Measurements from ENCODE around the gene KIAA1328. TPM values are rescaled to one million over a fixed set of nuclear protein-coding genes. Genes with fewer than 3 reads are reported as not detected.
"Not testable (repeated sequence)": the region's sequence is repeated elsewhere in the genome, so short reads cannot be mapped to it uniquely, and the experiment has no call there.

Gene KIAA1328
- total RNA-seq, 1 donor from 2014 or later = 1.9 TPM

DNA sequence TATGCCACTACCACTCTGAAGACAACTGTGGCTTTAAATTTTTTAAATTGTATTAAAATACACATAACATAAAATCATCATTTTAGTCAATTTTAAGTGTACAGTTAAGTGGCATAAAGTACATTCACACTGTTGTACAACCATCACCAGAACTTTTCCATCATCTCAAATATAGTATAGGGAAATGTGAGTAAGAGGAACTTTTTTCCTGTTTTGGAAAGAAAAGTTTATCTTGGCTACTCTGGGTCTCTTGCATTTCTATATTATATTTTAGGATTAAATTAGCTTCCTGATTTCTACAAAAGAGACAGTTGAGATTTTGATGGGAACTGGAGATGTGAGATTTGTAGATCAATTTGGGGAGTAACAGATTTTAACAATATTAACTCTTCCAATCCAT, 3.4 kb upstream of the KIAA1328 start:
- no peak for ATAC-seq

DNA sequence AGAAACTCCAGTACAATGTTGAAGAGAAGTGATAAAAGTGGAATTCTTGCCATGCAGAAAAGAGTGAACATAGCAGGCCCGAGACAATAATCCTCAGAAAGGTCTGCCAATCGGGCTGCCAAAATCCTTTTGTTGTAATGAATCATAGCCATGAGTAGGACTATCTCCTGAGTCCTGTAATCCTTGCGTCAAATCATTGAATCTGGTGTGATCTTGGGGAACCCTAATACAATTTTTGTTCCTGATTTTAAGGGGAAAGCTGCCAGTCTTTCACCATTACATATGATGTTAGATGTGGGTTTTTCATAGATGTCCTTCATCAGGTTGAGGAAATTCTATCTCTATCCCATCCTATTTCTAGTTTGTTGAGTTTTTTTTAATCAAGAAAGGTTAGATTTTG, 2.4 kb upstream of the KIAA1328 start:
- DNase-seq (ENCODE audit: low spot score) (no peak), ATAC-seq (no peak)

More for the DNA sequence above, 3.4 kb upstream of the KIAA1328 start:
- no peak for DNase-seq (ENCODE audit: low spot score)

DNA sequence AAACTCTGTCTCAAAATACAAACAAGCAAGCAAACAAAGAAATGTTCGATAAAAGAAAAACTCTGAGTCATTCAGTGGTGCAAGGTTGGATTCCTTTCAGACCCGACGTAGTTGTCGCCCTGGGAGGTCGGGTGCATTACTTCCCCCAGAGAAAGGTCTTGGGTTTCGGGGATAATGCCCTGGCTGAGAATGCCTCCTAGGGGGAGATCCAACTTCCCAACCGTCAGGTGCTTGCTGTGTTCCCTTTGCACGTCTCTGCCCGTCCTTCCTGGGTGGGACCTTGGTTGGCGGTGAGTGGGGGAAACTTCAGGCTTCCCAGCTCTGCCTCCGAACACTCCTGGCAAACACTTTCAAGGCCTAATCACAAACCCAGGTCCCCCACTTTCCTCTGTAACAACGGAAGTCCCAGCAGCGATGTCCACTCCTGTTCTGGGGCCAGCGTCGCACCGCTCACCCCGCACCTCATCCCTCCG, 734 bp upstream of the KIAA1328 start:
- ATAC-seq = peak; percentile 42

DNA sequence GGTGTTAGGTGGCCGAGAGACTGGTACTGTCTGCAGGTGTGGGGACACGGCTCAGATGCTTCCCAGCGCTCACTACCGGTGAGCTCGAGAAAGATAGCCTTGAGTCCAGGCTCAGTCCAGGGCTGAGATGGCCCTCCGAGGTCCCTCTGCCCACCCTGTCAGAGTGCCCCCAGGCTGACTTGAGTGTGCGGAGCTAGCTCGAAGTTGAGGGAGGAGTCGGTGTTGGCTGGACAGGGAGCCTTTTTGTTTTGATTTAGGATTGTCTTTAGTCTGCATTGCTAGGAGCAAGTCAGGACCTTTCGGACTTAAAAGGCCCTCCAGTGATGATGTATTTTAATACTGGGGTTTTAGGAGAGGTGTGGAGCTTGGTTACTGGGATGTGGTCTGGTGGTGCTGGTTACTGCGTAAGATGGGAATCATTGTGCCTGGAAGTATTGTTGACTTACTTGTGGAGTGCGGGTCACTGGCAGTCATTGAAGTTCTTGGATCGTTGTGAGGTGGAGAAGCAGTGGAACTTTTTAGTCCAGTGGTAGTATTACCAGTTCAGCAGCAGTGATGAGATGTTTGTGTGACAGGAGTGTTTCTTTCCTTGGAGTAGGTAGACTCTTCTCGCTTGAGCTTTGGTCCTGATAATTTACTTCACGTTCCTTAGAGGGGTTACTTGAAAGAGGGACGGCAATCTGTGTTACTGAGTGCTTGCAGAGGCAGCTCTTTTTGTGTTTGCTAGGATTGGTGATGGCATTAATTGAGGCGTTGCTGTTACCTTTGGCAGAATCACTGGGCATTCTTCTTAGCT, 633 bp downstream of the KIAA1328 start:
- DNase-seq (ENCODE audit: low spot score) = no peak
- ATAC-seq = no peak

More for the DNA sequence above, 734 bp upstream of the KIAA1328 start:
- peak; percentile 45 for DNase-seq (ENCODE audit: low spot score)

DNA sequence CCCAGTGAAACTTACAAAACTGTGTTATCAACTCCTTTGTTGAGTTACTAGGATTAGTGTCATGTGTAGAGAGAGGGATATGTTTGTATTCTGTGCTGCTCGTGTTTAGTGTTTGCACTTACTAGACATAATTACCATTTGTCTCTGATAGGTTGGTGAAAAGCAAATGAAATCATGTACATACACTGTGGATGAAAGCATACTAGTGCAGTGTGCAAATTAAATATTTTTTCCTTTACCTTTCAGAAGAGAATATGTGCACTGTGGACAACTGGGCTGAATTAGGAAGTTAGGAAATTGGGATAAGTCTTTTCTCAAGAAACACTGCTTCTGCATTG, 1.2 kb downstream of the KIAA1328 start:
- DNase-seq (ENCODE audit: low spot score) (no peak), ATAC-seq (no peak)

DNA sequence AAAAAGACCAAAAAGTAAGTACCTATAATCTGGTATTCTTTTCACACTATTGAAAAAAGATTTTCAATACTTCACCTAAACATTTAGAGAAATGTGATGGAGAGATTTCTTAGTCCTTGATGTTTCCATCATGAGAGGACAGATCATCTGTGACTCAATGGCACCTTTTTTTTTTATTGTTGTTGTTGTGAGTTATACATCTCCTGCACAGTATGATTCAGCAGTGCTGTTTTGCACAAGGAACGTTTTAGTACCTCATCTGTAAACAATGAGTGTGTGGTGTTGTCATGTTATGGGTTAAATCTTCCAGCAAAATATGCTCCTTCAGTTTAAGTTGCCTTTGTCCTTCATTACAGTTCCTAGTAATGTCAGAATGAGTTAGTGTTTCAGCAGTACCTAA, 2.2 kb downstream of the KIAA1328 start:
- DNase-seq (ENCODE audit: low spot score) (no peak), ATAC-seq (no peak)

DNA sequence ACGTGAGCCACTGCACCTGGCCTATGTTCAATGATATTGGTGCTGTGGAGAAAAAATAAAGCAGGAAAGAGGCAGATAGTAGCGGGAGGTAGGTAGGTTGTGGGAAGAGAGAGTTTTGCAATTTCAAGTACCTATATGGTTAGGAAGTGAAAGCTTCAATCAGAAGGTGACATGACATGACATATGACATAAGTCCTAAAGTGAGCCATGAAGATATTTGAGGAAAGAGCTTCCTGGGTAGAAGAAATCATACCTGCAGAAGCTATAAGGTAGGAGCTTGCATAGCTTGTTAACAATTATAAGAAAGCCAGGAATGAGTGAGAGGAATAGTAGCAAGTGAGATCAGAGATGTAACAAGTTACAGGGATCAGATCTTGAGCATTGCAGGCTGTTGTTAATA, 4.2 kb downstream of the KIAA1328 start:
- ATAC-seq (no peak), DNase-seq (ENCODE audit: low spot score) (no peak)

DNA sequence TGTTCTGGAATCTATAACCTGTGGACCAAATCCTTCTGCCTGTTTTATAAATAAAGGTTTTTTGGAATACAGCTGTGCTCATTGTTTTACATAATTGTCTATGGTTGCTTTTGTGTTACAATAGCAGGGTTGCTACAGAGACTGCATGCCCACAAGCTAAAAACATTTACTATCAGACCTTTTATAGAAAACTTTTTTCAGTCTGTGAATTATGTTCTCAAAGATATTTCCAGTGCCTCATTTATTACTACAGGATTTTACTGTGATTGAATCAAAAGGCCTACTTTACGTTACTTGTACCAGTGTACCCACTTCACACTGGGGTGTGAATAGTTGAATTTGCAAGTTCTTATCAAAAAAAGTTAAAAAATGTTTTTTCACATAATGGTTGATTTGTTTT, 7.0 kb downstream of the KIAA1328 start:
- no peak for DNase-seq (ENCODE audit: low spot score)
- no peak for ATAC-seq

DNA sequence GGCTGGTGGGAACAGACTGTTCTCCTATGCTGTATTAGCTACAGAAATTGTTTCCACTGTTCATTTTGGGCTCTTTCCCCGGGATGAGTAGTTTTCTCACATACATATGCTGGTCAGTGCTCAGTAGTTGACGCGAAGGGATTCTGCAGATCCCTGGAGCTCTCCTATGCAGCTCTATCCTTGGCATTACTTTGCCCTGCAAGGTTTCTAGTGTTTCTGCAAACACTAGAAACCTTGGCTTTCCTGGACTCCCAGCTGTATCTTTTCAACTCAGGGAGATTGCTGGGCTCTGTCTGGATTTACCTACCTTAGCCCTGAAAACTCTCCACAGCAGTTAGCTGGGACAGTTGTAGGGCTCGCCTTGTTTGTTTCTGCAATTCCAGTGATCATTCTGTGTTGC, 10.9 kb downstream of the KIAA1328 start:
- ATAC-seq (no peak), DNase-seq (ENCODE audit: low spot score) (no peak)

DNA sequence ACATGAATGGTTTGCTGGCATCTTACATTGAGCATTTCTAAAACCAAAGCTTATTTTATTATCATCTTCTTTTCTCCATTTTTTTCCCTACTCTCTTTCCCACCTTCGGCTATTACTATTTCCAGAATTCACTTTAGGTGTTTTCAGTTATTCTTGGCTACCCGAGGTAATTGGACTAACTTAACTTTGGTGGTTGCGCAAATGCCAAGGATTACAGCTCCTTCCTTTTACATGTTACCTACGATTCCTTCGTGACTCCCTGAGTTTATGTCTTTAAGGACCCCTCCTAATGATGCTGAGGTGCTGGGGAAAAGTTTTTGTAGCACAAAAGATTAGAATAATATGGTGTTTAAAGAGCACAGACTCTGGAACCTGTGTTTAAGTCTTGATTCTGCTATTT, 14.3 kb downstream of the KIAA1328 start:
- ATAC-seq (no peak), DNase-seq (ENCODE audit: low spot score) (no peak)

DNA sequence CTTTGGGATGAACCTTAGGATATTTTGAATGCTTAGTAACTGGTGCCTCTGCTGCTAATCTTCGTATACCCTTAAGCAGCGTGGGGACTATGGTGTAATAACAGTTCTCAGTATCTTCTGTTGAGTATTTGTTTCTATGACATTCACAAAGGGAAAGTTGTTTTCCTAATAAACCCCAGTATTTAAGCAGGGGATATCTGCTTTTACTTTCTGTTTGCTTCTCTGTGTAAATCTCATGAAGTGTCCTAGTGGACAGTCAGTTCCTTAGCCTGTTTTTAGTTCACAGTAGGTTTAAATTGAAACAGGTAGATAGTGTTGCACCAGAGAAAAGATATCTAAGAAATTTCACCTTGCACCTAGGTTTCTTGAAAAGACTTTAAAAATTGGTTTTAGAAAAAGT, 14.9 kb downstream of the KIAA1328 start:
- ATAC-seq = peak; percentile 52
- no peak for DNase-seq (ENCODE audit: low spot score)

DNA sequence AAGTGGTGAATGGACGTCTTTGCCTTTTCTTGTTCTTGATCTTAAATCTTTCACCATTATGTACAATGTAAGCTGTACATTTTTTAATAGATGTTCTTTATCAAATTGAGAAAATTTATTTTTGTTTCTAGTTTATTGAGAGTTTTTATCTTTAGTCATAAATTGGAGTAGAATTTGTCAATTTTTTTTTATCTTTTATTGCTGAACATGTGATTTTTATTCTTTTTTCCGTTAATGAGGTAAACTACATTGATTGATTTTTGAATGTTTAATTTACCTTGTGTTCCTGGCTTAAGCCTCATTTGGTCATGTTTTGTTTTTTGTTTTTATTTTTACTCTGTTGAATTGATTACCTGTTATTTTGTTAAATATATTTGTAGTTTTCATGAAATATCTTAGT, 19.7 kb downstream of the KIAA1328 start:
- ATAC-seq (no peak), DNase-seq (ENCODE audit: low spot score) (no peak)

DNA sequence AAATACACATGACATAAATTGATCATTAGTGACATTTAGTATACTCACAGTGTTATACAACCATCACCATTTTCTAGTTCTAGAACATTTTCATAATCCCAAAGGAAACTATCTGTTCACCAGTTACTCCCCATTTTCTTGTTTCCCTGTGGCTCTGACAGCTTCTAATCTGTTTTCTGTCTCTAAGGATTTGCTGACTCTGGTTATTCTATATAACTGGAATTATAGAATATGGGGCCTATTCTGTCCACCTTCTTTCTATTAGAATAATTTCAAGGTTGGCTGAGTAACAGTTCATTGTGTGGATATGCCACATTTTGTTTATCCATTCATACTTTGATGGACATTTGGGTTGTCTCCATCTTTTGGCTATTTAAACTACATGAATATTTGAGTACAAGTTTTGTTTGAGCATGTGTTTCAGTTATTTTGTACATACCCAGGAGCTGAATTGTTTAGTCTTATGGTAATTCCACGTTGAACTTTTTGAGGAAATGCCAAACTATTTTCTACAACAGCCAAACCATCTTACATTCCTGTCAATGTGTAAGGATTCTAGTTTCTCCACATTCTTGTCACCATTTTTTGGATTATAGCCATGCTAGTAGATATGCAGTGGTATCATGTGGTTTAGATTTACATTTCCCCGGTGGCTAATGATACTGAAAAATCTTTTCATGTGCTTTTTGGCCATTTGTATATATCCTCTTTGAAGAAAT, 20.5 kb downstream of the KIAA1328 start:
- no peak for ATAC-seq
- DNase-seq (ENCODE audit: low spot score) = no peak

DNA sequence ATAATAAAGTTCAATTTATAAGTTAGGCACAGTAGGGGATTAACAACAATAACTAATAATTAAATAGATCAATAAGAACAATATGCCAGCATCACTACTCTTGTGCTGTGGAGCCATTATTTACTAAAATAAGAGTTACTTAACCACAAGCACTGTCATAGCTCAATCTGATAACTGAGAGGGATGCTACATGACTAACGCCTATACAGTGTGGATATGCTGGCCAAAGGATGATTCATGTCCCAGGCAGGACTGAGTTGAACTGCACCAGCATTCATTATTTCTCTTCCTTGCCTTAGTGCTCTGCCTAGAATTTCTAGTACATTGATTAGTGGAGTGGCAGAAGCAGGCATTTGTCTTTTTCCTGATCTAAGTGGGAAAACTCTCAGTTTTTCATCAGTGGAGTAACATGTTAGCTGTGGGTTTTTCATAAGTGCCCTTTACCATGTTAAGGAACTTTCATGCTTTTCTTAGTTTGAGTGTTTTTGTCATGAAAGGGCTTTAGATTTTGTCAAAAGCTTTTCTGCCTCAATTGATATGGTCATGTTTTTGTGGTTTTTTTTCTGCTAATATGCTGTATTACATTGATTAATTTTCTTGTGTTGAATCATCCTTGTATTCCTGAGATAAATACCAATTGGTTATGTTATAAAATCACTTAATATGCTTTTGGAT, 21.7 kb downstream of the KIAA1328 start:
- ATAC-seq (no peak), DNase-seq (ENCODE audit: low spot score) (no peak)

DNA sequence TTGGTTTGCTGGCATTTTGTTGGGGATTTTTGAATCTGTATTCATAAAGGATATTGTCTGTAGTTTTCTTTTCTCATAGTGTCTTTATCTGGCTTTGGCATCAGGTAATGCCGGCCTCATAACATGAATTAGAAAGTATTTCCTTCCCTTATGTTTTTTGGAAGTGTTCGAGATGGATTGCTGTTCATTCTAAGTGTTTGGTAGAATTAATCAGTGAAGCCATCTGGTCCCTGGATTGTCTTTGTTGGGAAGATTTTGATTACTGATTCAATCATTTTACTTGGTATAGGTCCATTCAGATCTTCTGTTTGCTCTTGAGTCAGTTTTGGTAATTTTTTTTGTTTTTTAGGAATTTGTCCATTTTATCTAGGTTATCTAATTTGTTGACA, 22.3 kb downstream of the KIAA1328 start:
- DNase-seq (ENCODE audit: low spot score) (no peak), ATAC-seq (no peak)

DNA sequence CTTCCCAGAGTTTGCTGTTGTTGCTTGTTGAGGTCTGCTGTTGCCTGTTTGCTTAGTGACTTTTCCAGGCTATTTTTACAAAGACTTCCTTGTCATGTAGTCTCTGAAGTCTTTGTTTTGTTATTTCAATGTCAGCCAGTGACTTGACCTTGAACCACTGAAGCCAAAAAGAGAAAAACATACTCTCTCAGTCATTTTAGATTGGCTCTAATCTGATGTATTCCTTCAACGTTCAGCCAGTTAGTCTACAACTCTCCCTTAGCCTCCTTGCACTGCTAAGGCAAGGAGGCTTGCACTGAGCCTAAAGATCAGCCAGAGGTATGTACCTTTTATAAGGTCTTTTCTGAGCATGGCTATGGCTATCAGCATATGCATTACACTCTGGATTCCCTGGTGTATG, 27.9 kb downstream of the KIAA1328 start:
- DNase-seq (ENCODE audit: low spot score) (no peak), ATAC-seq (no peak)

DNA sequence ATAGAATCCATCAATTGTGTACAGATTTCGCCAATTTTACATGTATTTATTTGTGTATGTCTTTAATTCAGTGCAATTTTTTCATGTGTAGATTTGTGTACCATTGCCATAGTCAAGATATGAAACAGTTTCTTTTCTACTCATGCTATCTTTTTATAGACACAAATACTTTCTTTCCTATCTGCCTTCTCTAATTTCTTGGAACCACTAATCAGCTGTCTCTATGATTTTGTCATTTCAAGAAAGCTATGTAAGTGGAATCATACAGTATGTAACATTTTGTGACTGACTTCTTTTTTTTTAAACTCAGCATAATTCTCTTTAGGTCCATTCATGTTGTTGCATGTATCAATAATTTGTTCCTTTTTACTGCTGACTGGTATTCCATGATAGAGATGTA, 33.3 kb downstream of the KIAA1328 start:
- DNase-seq (ENCODE audit: low spot score) (no peak), ATAC-seq (no peak)

DNA sequence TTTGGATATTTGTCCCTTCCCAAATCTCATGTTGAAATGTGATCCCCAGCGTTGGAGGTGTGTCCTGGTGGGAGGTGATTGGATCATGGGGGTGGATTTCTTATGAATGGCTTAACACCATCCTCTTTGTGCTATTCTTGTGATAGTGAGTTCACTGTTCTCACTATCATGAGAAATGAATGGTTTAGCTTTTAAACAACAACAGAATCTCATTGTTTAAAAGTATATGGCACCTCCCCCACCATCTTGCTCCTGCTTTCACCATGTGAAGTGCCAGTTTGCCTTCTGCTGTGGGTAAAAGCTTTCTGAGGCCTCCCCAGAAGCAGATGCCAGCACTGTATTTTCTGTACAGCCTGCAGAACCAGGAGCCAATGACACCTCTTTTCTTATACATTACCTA, 38.1 kb downstream of the KIAA1328 start:
- ATAC-seq (no peak), DNase-seq (ENCODE audit: low spot score) (no peak)

DNA sequence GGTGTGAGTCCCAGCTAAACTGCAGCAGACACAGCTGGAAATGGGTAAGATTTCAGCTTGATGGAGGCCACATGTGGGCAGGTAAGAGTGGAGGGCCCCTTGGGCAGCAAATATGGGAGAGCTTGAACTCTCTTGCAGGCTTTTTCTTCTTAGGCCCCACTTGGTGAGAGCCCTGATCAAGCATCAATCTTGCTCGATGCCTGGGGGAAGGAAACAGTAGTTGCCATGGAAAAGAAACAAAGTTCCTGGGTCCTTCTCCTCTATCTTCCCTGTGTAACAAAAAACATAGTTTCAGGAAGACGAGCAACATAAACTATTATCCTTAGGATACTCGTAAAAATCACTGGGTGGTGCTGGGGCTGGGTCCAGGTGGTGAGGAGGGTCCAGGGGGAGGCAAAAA, 42.9 kb downstream of the KIAA1328 start:
- no peak for DNase-seq (ENCODE audit: low spot score)
- no peak for ATAC-seq

DNA sequence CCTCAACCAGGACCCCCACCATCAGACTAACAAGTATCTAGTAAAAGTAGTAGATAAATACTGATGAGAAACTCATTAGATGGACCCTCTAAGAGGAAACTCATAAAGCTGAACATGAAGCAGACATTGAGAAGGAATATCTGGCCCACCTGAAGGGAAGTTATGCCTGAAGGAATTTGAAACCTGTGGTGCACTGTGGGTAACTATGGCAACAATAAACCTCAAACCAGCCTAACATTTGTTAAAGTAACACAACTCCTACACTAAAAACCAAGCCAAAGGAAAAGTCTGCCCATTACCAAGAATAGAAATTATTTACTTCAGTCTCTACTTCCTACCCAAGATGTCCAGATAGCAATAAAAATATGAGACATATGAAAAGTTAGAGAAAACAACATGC, 43.4 kb downstream of the KIAA1328 start:
- ATAC-seq (no peak), DNase-seq (ENCODE audit: low spot score) (no peak)

DNA sequence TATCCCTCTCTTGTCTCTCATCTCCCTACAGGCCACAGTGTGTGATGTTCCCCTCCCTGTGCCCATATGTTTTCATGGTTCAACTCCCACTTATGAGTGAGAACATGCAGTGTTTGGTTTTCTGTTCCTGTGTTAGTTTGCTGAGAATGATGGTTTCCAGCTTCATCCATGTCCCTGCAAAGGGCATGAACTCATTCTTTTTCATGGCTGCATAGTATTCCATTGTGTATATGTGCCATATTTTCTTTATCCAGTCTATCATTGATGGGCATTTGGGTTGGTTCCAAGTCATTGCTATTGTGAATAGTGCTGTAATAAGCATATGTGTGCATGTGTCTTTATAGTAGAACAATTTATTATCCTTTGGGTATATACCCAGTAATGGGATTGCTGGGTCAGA, 44.9 kb downstream of the KIAA1328 start:
- DNase-seq (ENCODE audit: low spot score); ATAC-seq: not testable (repeated sequence)

DNA sequence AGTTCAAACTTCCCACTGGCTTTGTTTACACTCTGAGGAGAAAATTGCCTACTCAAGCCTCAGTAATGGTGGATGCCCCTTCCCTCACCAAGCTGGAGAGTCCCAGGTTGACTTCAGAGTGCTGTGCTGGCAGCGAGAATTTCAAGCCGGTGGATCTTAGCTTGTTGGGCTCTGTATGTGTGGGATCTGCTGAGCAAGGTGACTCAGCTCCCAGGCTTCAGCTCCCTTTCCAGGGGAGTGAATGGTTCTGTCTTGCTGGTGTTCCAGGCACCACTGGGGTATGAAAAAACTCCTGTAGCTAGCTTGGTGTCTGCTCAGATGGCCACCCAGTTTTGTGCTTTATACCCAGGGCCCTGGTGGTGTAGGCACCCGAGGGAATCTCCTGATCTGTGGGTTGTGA, 50.9 kb downstream of the KIAA1328 start:
- not testable (repeated sequence) for DNase-seq (ENCODE audit: low spot score); ATAC-seq
